ENCODE results near the gene NCSTN. TPM values are rescaled to one million over a fixed set of nuclear protein-coding genes. Genes with fewer than 3 reads are reported as not detected.
A peak's percentile ranks its signal among the peaks of the same experiment; 100 is the strongest.

The NCSTN gene
- total and polyA plus RNA-seq, 12 donors = 48.3 to 113 (median 87.0) TPM

DNA sequence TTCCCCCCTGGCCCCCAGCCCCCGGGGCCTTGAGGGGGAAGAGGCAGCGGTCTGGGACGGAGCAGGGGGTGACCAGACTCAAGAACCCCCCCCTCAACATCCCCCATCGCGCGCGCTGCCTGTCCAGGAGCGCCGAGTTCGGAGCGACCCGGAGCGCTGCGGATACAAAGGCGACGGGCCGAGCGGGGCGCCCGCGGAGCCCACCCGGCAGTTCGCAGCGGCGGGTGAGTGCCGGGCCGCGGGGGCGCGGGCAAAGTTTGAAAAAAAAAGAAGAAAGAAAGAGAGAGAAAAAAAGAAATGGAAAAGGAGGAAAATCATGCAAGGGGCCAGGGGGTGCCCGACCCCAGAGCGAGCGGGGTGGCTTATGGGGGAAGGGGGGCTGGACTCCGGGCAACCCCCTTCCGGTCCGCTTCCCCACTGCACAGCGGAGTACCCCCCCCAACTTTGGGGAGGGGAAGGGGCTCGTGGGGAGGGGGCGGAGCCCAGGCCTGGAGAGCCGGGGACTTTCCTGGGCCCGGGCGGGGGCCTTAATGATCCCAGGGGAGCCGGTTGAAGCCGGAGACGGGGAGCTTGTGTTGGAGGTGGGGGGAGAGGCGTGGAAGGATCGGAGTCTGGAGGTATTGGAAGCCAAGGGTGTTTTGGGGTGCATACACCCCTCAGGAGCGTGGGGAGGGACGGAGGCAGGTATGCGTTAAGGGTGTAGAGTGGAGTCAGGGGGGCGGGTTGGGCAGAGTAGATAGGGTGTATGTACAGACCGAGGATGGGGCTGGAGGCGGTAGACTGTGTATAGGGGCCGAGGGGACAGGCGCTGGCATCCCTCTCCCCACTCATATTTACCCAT lies 57.7 kb downstream of the NCSTN start:
- no peak overlapping the region for H3K27ac ChIP-seq
- intact Hi-C loops (cut with DNase I) = no loop called here
- peak in 1 of 7 donors; percentile 43 for DNase-seq

DNA sequence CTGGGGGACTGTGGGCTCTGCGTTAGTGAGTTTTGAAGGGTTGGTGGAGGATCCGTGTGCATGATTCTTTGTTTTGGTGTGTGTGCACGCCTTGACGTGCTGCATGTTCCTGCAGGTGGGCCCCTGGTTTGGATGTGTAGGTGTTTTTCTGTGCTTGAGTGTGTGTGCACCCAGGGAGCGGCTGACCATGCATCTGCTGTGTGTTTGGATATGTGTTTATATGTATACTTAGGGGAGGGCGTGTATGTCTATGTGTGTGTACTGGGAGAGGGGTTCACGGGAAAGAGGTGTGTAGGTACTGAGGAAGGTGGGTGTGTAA lies 58.3 kb downstream of the NCSTN start:
- DNase-seq = peak in 1 of 7 donors; percentile 41
- H3K36me3 ChIP-seq (replicated peaks in 1 of 2) = no peaks in the 10 kb centered on the region
- no peak for TF ChIP-seq POLR2A (IDR thresholded peaks at IDR 0.05)
- TF ChIP-seq, protein P1, sequence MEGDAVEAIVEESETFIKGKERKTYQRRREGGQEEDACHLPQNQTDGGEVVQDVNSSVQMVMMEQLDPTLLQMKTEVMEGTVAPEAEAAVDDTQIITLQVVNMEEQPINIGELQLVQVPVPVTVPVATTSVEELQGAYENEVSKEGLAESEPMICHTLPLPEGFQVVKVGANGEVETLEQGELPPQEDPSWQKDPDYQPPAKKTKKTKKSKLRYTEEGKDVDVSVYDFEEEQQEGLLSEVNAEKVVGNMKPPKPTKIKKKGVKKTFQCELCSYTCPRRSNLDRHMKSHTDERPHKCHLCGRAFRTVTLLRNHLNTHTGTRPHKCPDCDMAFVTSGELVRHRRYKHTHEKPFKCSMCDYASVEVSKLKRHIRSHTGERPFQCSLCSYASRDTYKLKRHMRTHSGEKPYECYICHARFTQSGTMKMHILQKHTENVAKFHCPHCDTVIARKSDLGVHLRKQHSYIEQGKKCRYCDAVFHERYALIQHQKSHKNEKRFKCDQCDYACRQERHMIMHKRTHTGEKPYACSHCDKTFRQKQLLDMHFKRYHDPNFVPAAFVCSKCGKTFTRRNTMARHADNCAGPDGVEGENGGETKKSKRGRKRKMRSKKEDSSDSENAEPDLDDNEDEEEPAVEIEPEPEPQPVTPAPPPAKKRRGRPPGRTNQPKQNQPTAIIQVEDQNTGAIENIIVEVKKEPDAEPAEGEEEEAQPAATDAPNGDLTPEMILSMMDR (IDR thresholded peaks at IDR 0.05) = no peak
- H3K9me3 ChIP-seq (replicated peaks in 1 of 3) = no peaks in the 10 kb centered on the region
- intact Hi-C loops (cut with DNase I) = no loop called here
- no peaks in the 10 kb centered on the region for H3K4me1 ChIP-seq (replicated peaks in 1 of 2)
- no peak overlapping the region for H3K27ac ChIP-seq
- H3K4me3 ChIP-seq = peak overlapping the region in 1 of 4 donors; percentile 79
- WGBS, 4 donors = 60 to 80% (median 67%) methylated on average over 7 of the region's 7 CpGs
- peaks cover 21% of the 10 kb centered on the region for H3K27me3 ChIP-seq

More for the DNA sequence above, 57.7 kb downstream of the NCSTN start:
- TF ChIP-seq, protein P1 (IDR thresholded peaks at IDR 0.05) = no peak
- TF ChIP-seq POLR2A (IDR thresholded peaks at IDR 0.05) = no peak
- Histone ChIP-seq H3K36me3 (replicated peaks in 1 of 2) (no peaks in the 10 kb centered on the region), H3K9me3 (replicated peaks in 1 of 3) (no peaks in the 10 kb centered on the region), H3K4me1 (replicated peaks in 1 of 2) (no peaks in the 10 kb centered on the region), H3K27me3 (peaks cover 21% of the 10 kb centered on the region), H3K4me3 (peak overlapping the region in 2 of 4 donors; percentile 37 to 79)
- WGBS, 4 donors = 3 to 9% (median 8%) methylated on average over 46 to 55 of the region's 55 CpGs

DNA sequence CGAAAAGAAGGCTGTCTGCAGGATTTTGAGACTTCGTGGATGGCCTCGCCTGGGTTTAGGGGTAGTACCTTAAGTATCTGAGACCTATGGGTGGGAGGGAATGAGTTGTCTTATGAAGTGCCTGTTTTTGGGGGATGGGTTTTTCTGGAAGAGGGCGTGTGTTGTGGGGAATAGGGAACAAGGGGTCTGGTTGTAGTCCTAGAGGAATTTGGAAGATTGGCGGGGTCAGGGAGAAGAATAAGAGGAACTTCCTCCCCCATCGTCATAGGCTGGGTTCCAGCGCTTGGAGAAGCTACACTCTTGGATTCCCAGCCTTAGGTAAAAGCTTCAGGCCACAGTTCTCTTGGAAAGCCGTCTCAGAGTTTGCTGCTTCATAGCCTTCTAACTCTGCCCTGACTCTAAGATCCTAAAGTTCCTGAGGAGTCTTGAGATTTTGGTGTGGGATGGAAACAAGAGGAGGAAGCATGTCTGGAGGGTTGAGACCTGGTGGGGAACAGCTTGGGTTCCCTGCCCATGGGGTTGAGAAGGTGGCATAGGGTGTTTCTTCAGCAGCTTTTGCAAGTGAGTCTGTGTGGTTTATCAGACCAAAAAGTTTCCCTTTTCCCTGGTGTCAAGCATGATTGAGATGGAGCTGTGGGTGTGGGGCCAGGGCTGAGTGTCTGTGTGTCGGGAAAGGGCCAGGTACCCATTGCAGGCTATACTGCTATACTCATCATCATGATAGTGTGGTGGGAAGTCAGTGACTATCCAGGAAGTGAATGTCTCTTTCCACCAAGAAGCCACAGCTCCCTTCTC lies 59.0 kb downstream of the NCSTN start:
- H3K4me3 ChIP-seq = no peak overlapping the region
- intact Hi-C loops (cut with DNase I) = no loop called here
- H3K4me1 ChIP-seq (replicated peaks in 1 of 2) = no peaks in the 10 kb centered on the region
- peaks cover 21% of the 10 kb centered on the region for H3K27me3 ChIP-seq
- no peaks in the 10 kb centered on the region for H3K36me3 ChIP-seq (replicated peaks in 1 of 2)
- TF ChIP-seq POLR2A (IDR thresholded peaks at IDR 0.05) = no peak
- TF ChIP-seq, protein P1 (IDR thresholded peaks at IDR 0.05) = no peak
- WGBS, 4 donors = 63 to 71% (median 67%) methylated on average over 9 of the region's 9 CpGs
- H3K27ac ChIP-seq = no peak overlapping the region
- peak in 1 of 7 donors; percentile 24 for DNase-seq
- no peaks in the 10 kb centered on the region for H3K9me3 ChIP-seq (replicated peaks in 1 of 3)

DNA sequence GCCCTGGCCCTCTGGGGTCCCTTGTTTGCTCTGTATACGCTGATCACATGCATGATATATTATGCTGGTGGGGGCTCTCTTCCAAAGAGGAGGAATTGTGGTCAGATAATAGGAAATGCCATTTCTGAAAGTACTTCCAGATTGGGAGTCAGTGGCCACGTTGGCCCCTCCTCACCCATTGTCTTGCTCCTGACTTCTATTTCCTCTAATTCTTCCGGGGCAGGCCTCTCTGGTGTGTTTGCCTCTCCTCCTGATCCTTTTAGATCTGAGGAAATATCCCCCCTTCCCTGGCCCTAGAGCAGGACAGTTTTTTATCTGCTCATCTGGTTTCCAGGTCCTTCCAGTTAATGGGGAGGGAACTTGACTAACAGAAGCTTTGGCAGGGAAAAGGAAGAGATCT lies 60.1 kb downstream of the NCSTN start:
- Histone ChIP-seq H3K36me3 (replicated peaks in 1 of 2) (no peaks in the 10 kb centered on the region), H3K27ac (no peak overlapping the region), H3K27me3 (peaks cover 21% of the 10 kb centered on the region), H3K9me3 (replicated peaks in 1 of 3) (no peaks in the 10 kb centered on the region), H3K4me3 (no peak overlapping the region), H3K4me1 (replicated peaks in 1 of 2) (no peaks in the 10 kb centered on the region)
- peak in 1 of 7 donors; percentile 29 for DNase-seq
- intact Hi-C loops (cut with DNase I) = no loop called here
- TF ChIP-seq POLR2A (IDR thresholded peaks at IDR 0.05) = no peak
- TF ChIP-seq, protein P1 (IDR thresholded peaks at IDR 0.05) = no peak
- WGBS, 4 donors = 52 to 70% (median 69%) methylated on average over 2 to 3 of the region's 3 CpGs
